ENCODE data around the gene BTBD9. TPM values are rescaled to one million over a fixed set of nuclear protein-coding genes. Genes with fewer than 3 reads are reported as not detected.

BTBD9 gene
- 10.3 TPM for total RNA-seq (ENCODE audit: unreplicated experiment)
- long read RNA-seq, partial matches to known transcripts: 0 of 1 reads
- long read RNA-seq, other reads (novel, unspliced or antisense): 1 of 1 reads

- peak within 1 kb of the TSS; percentile 93 for H3K4me3 Mint-ChIP-seq (ENCODE audit: unreplicated experiment)
- peak within 1 kb of the TSS; percentile 89 for H3K27ac Mint-ChIP-seq (ENCODE audit: unreplicated experiment)
- H3K27me3 Mint-ChIP-seq (ENCODE audit: unreplicated experiment): peaks cover 1% of the 10 kb centered on the region
- H3K4me1 Mint-ChIP-seq (ENCODE audit: unreplicated experiment): peaks cover 12% of the 10 kb centered on the region
- H3K36me3 Mint-ChIP-seq (ENCODE audit: low read depth, unreplicated experiment): no peaks in the 10 kb centered on the region
- DNase-seq (ENCODE audit: low spot score): peak; percentile 77
- H3K9me3 Mint-ChIP-seq (ENCODE audit: unreplicated experiment): no peaks in the 10 kb centered on the region
- TF ChIP-seq, protein P1, sequence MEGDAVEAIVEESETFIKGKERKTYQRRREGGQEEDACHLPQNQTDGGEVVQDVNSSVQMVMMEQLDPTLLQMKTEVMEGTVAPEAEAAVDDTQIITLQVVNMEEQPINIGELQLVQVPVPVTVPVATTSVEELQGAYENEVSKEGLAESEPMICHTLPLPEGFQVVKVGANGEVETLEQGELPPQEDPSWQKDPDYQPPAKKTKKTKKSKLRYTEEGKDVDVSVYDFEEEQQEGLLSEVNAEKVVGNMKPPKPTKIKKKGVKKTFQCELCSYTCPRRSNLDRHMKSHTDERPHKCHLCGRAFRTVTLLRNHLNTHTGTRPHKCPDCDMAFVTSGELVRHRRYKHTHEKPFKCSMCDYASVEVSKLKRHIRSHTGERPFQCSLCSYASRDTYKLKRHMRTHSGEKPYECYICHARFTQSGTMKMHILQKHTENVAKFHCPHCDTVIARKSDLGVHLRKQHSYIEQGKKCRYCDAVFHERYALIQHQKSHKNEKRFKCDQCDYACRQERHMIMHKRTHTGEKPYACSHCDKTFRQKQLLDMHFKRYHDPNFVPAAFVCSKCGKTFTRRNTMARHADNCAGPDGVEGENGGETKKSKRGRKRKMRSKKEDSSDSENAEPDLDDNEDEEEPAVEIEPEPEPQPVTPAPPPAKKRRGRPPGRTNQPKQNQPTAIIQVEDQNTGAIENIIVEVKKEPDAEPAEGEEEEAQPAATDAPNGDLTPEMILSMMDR (IDR thresholded peaks at IDR 0.05; ENCODE audit: unreplicated experiment): no peak
Measured at GRCh38 chr6:38639498-38640215, at the start of gene BTBD9. Gene BTBD9 (minus strand): TSS chr6:38639929.

GRCh38 chr6:38688579-38689087 is 48.9 kb upstream of the BTBD9 start:
- Mint-ChIP-seq H3K4me1 (ENCODE audit: unreplicated experiment) (no peaks in the 10 kb centered on the region), H3K4me3 (ENCODE audit: unreplicated experiment) (no peak overlapping the region), H3K36me3 (ENCODE audit: low read depth, unreplicated experiment) (no peaks in the 10 kb centered on the region), H3K9me3 (ENCODE audit: unreplicated experiment) (no peaks in the 10 kb centered on the region), H3K27me3 (ENCODE audit: unreplicated experiment) (no peaks in the 10 kb centered on the region), H3K27ac (ENCODE audit: unreplicated experiment) (no peak overlapping the region)
- TF ChIP-seq, protein P1 (IDR thresholded peaks at IDR 0.05; ENCODE audit: unreplicated experiment): no peak
- DNase-seq (ENCODE audit: low spot score): no peak

- TF ChIP-seq, protein P1 (IDR thresholded peaks at IDR 0.05; ENCODE audit: unreplicated experiment): no peak
- no peaks in the 10 kb centered on the region for H3K9me3 Mint-ChIP-seq (ENCODE audit: unreplicated experiment)
- no peak overlapping the region for H3K27ac Mint-ChIP-seq (ENCODE audit: unreplicated experiment)
- H3K4me1 Mint-ChIP-seq (ENCODE audit: unreplicated experiment): no peaks in the 10 kb centered on the region
- H3K4me3 Mint-ChIP-seq (ENCODE audit: unreplicated experiment): no peak overlapping the region
- H3K27me3 Mint-ChIP-seq (ENCODE audit: unreplicated experiment): no peaks in the 10 kb centered on the region
- H3K36me3 Mint-ChIP-seq (ENCODE audit: low read depth, unreplicated experiment): peaks cover 6% of the 10 kb centered on the region
- DNase-seq (ENCODE audit: low spot score): no peak
Measured at GRCh38 chr6:38687549-38687948, 47.8 kb upstream of the BTBD9 start.

- Mint-ChIP-seq H3K27ac (ENCODE audit: unreplicated experiment) (no peak overlapping the region), H3K27me3 (ENCODE audit: unreplicated experiment) (no peaks in the 10 kb centered on the region), H3K4me1 (ENCODE audit: unreplicated experiment) (no peaks in the 10 kb centered on the region), H3K36me3 (ENCODE audit: low read depth, unreplicated experiment) (peaks cover 6% of the 10 kb centered on the region), H3K9me3 (ENCODE audit: unreplicated experiment) (no peaks in the 10 kb centered on the region), H3K4me3 (ENCODE audit: unreplicated experiment) (no peak overlapping the region)
- DNase-seq (ENCODE audit: low spot score): no peak
- TF ChIP-seq, protein P1 (IDR thresholded peaks at IDR 0.05; ENCODE audit: unreplicated experiment): no peak
Measured at GRCh38 chr6:38687043-38687353, 47.3 kb upstream of the BTBD9 start.

All from endothelial cell (in vitro differentiated cells).